Cardiac muscle cell (in vitro differentiated cells and primary cell): ENCODE results near the gene P4HA2. TPM values are rescaled to one million over a fixed set of nuclear protein-coding genes. Genes with fewer than 3 reads are reported as not detected.

Experiments used
- DNase-seq, 2 donors: peaks; one replicate each; pipeline versions ENCODE4 v3.0.0 to v3.0.0-alpha.2; 2010 to 2017; ENCODE audit warnings: low read depth in 1 of 2, low spot score in 1 of 2
- H3K27ac ChIP-seq: fragments of 200-600 bp; sonication (generic); 2 replicates; pipeline ENCODE4 v1.5.1; 2016
- H3K27me3 ChIP-seq: fragments of 200-600 bp; sonication (generic); 2 replicates; pipeline ENCODE4 v1.6.0; 2016; ENCODE audit warnings: control low read depth
- H3K36me3 ChIP-seq: fragments of 200-600 bp; sonication (generic); 2 replicates; pipeline ENCODE4 v1.5.1; 2016; ENCODE audit warnings: control low read depth
- H3K4me1 ChIP-seq: fragments of 200-600 bp; sonication (generic); 2 replicates; pipeline ENCODE4 v1.8.1; 2017; ENCODE audit warnings: low read depth, mild to moderate bottlenecking, mixed run types
- H3K4me3 ChIP-seq: fragments of 200-600 bp; sonication (generic); 2 replicates; pipeline ENCODE4 v1.5.1; 2016; ENCODE audit warnings: mild to moderate bottlenecking
- H3K9me3 ChIP-seq: fragments of 200-600 bp; sonication (generic); 2 replicates; pipeline ENCODE4 v1.5.1; 2017; ENCODE audit warnings: low read depth, mild to moderate bottlenecking, control low read depth
- polyA plus RNA-seq: library from polyadenylated mRNA; unstranded; fragments of >200 nt; fragmentation: Nextera tagmentation; extraction: Ambion mirVana; gene quantifications from 2 replicates; pipeline ENCODE4 v1.2.1, GENCODE V29; 2016
- total RNA-seq: library from RNA; depleted of rRNA; stranded (reverse); fragments of >200 nt; gene quantifications from 2 replicates; pipeline ENCODE4 v1.2.3, GENCODE V29; 2016
- TF ChIP-seq, protein P1 (sequence below): IDR thresholded peaks from 2 replicates; pipeline ENCODE4 v1.5.1; 2012; ENCODE audit warnings: low read depth, mild to moderate bottlenecking, low read length

The P4HA2 gene
- total and polyA plus RNA-seq, 2 experiments from 2014 or later = 41.0 to 65.5 TPM

DNA sequence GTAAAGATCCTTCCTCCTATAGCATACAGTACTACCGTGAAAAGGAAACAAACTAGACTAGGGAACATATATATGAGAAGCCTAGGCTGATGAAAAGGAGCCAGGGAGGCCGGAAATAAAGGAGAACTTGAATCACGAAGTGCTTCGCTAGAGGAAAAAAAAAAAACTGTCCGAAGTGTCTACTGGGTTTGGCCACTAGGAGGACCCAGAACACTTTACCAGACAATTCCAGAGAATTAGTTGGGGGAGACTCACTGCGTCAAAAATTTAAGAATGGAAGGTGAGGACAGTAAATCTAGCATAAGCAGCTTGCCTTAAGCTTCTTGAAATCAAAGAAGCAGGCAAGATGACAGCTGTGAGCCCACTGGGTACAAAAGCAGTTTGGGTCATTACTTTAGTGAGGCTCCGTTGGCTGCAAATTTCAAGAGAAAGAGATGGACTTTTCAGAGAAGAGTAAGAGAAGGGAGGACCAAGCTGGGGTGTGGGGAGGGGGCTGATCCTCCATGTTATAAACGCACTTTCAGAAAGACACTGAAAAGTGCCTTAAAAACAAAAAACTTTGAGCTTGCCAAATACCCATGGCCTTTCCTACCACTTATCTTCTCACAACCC, 47.4 kb downstream of the P4HA2 start:
- Histone ChIP-seq H3K36me3 (no peaks in the 10 kb centered on the region), H3K4me3 (no peak overlapping the region), H3K4me1 (no peaks in the 10 kb centered on the region), H3K27me3 (no peaks in the 10 kb centered on the region), H3K9me3 (no peaks in the 10 kb centered on the region), H3K27ac (no peak overlapping the region)
- DNase-seq = peak; percentile 39 to 78
- TF ChIP-seq, protein P1, sequence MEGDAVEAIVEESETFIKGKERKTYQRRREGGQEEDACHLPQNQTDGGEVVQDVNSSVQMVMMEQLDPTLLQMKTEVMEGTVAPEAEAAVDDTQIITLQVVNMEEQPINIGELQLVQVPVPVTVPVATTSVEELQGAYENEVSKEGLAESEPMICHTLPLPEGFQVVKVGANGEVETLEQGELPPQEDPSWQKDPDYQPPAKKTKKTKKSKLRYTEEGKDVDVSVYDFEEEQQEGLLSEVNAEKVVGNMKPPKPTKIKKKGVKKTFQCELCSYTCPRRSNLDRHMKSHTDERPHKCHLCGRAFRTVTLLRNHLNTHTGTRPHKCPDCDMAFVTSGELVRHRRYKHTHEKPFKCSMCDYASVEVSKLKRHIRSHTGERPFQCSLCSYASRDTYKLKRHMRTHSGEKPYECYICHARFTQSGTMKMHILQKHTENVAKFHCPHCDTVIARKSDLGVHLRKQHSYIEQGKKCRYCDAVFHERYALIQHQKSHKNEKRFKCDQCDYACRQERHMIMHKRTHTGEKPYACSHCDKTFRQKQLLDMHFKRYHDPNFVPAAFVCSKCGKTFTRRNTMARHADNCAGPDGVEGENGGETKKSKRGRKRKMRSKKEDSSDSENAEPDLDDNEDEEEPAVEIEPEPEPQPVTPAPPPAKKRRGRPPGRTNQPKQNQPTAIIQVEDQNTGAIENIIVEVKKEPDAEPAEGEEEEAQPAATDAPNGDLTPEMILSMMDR = peak; percentile 90

DNA sequence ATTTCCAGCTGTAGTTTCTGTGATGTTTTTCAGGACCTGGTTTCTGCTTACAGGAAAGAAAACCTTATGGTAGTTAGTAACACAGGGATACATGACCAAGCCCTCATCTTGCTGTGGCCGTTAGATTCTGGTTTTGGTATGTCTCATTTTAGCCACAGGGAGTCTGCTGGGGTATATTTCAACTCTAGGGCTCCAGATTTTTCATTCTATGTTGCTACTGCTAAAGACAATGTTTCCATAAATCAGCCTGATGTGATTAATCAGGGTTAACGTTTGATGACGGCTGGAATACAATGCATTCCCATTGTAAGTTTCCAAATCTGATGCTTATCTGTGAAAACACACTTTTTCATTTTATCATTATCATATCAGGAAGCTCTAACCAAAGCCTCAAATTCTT, 48.2 kb downstream of the P4HA2 start:
- TF ChIP-seq, protein P1 = no peak
- Histone ChIP-seq H3K36me3 (no peaks in the 10 kb centered on the region), H3K9me3 (no peaks in the 10 kb centered on the region), H3K4me1 (no peaks in the 10 kb centered on the region), H3K4me3 (no peak overlapping the region), H3K27me3 (no peaks in the 10 kb centered on the region), H3K27ac (no peak overlapping the region)
- DNase-seq = no peak

DNA sequence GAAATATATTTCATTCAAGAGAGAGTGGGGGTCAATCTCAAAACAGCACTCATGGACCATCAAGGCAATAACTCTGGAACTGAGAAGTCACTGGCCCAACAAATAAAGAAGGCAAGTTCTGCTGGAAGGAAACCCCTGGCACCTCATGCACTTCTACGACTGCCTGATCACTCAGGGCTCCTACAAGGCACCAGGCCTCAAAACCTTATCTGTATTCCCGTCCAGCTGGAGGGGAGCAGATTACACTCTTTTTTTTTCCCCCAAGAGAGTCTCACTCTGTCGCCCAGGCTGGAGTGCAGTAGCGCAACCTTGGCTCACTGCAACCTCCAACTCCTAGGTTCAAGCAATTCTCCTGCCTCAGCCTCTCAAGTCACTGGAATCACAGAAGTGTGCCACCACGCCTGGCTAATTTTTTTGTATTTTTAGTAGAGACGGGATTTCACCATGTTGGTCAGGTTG, 49.9 kb downstream of the P4HA2 start:
- TF ChIP-seq, protein P1 = no peak
- Histone ChIP-seq H3K9me3 (no peaks in the 10 kb centered on the region), H3K27me3 (no peaks in the 10 kb centered on the region), H3K4me1 (no peaks in the 10 kb centered on the region), H3K27ac (no peak overlapping the region), H3K4me3 (no peak overlapping the region), H3K36me3 (no peaks in the 10 kb centered on the region)
- no peak for DNase-seq

DNA sequence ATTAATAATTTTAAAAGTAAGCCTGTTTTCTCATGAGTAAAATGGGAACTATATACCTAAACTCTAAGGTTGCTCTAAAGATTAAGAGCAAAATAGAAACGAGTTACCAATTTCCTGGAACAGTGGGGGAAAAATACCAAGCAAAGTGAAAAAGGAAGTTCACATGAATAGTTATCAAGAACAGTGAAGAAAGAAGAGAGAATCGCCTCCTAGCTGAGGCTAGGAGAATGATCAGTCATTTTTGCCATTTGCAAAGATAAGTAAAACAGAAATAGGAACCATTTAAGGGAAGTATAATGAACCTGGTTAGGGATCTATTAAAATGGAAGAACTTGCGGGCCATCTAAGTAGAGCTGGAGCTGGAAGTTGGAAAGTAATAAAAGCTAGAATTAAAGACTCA, 50.7 kb downstream of the P4HA2 start:
- H3K4me3 ChIP-seq = no peak overlapping the region
- no peaks in the 10 kb centered on the region for H3K9me3 ChIP-seq
- peak in 1 of 2 donors; percentile 21 for DNase-seq
- TF ChIP-seq, protein P1 = peak; percentile 29
- no peak overlapping the region for H3K27ac ChIP-seq
- no peaks in the 10 kb centered on the region for H3K27me3 ChIP-seq
- H3K4me1 ChIP-seq = no peaks in the 10 kb centered on the region
- H3K36me3 ChIP-seq = no peaks in the 10 kb centered on the region

DNA sequence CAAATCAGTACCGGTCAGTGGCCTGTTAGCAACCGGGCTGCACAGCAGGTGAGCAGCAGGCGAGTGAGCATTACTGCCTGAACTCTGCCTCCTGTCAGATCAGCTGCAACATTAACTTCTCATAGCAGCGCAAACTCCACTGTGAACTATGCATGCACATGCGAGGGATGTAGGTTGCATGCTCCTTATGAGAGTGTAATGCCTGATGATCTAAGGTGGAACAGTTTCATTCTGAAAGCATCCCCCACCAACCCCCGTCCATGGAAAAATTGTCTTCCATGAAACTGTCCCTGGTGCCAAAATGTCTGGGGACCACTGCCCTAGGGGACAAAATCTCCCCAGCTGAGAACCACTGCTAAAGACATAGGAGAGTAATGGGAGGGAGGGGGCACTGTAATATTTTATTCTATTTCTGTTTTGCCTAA, 51.1 kb downstream of the P4HA2 start:
- Histone ChIP-seq H3K4me3 (no peak overlapping the region), H3K27me3 (no peaks in the 10 kb centered on the region), H3K36me3 (no peaks in the 10 kb centered on the region), H3K4me1 (no peaks in the 10 kb centered on the region), H3K27ac (no peak overlapping the region), H3K9me3 (no peaks in the 10 kb centered on the region)
- TF ChIP-seq, protein P1 = no peak
- DNase-seq = no peak
